GM12878 (cell line): Measurements from ENCODE around the gene ODF2L. TPM values are rescaled to one million over a fixed set of nuclear protein-coding genes. Genes with fewer than 3 reads are reported as not detected.

Source experiments
- ATAC-seq: fragments of 200-7000 bp; cut with Tn5 transposase; 3 replicates; pipeline ENCODE4 v1.9.1; 2020; ENCODE audit warnings: mild to moderate bottlenecking, moderate library complexity
- BruUV-seq: library from RNA; stranded (reverse); fragments of 400-500 nt; replicated peaks from 2 replicates; lab custom pipeline; 2021; lab: Mats Ljungman, UMichigan
- CTCF ChIA-PET: fragments of 300-600 bp; sonication (Branson Sonifier 250); formaldehyde crosslinking; extraction: SDS; loops from one replicate; lab custom pipeline; 2021; ENCODE audit warnings: inconsistent platforms; lab: Yijun Ruan, JAX
- POLR2A ChIA-PET: fragments of 350-600 bp; formaldehyde crosslinking; extraction: SDS; loops from one replicate; lab custom pipeline; 2021; ENCODE audit warnings: inconsistent platforms; lab: Charles Lee
- RAD21 ChIA-PET: fragments of 300-600 bp; sonication (Branson Sonifier 250); formaldehyde crosslinking; loops from one replicate; lab custom pipeline; 2023; ENCODE audit warnings: antibody characterized with exemption; ENCODE audit not compliant: unreplicated experiment; lab: Charles Lee
- SMC1A ChIA-PET: fragments of 300-600 bp; sonication (Branson Sonifier 250); formaldehyde crosslinking; loops from one replicate; lab custom pipeline; 2023; ENCODE audit not compliant: unreplicated experiment, uncharacterized antibody; lab: Charles Lee
- DNase-seq: peaks from one replicate; pipeline ENCODE4 v3.0.0-alpha.2; 2011; ENCODE audit warnings: low read depth, low spot score
- FAIRE-seq: peaks from 3 replicates; lab custom pipeline; 2011; peaks lifted over from hg19 to GRCh38; lab: Jason Lieb, UNC
- H2AFZ ChIP-seq: 2 replicates; pipeline ENCODE4 v1.6.0; 2011; ENCODE audit warnings: low read depth, low read length, control low read depth; ENCODE audit not compliant: control insufficient read depth
- H3K27ac ChIP-seq: 2 replicates; pipeline ENCODE4 v1.5.1; 2011; ENCODE audit warnings: control low read depth; ENCODE audit not compliant: control insufficient read depth, insufficient read depth
- H3K27me3 ChIP-seq, 2 experiments: replicated peaks in 1 of 2; 2 replicates each; pipeline versions ENCODE4 v1.6.0 to v1.6.1; 2011; ENCODE audit warnings: low read length in 1 of 2; ENCODE audit not compliant: control insufficient read depth in 2 of 2, insufficient read depth in 2 of 2
- H3K36me3 ChIP-seq, 2 experiments: 2 replicates each; pipeline ENCODE4 v1.5.1; 2011; ENCODE audit warnings: low read length in 1 of 2; ENCODE audit not compliant: control insufficient read depth in 2 of 2, insufficient read depth in 2 of 2
- H3K4me1 ChIP-seq: 2 replicates; pipeline ENCODE4 v1.6.1; 2011; ENCODE audit warnings: mild to moderate bottlenecking, low read length, moderate library complexity, mixed read lengths; ENCODE audit not compliant: control insufficient read depth, insufficient read depth
- H3K4me2 ChIP-seq: 2 replicates; pipeline ENCODE4 v1.6.0; 2011; ENCODE audit warnings: control low read depth; ENCODE audit not compliant: control insufficient read depth, insufficient read depth
- H3K4me3 ChIP-seq: fragments of 200-600 bp; sonication (generic); 2 replicates; pipeline ENCODE4 v1.5.1; 2016
- H3K79me2 ChIP-seq: 2 replicates; pipeline ENCODE4 v1.6.0; 2011; ENCODE audit warnings: low read length; ENCODE audit not compliant: control insufficient read depth, insufficient read depth
- H3K9ac ChIP-seq: 2 replicates; pipeline ENCODE4 v1.8.0; 2011; ENCODE audit warnings: low read length, control low read depth, mixed read lengths; ENCODE audit not compliant: control insufficient read depth, insufficient read depth
- H3K9me3 ChIP-seq: replicated peaks from 3 replicates; pipeline ENCODE4 v1.5.1; 2011; ENCODE audit warnings: mild to moderate bottlenecking, low read length; ENCODE audit not compliant: control insufficient read depth, insufficient read depth
- H4K20me1 ChIP-seq: 2 replicates; pipeline ENCODE4 v1.6.0; 2011; ENCODE audit not compliant: control insufficient read depth, insufficient read depth
- ATF7 ChIP-seq: fragments of 450-650 bp; IDR thresholded peaks from 2 replicates; pipeline ENCODE4 v1.6.1; 2016; ENCODE audit warnings: low read depth, mild to moderate bottlenecking
- CREB1 ChIP-seq: IDR thresholded peaks from 2 replicates; pipeline ENCODE4 v1.6.1; 2012; ENCODE audit warnings: low read depth, mild to moderate bottlenecking, inconsistent platforms
- CREM ChIP-seq: IDR thresholded peaks from 2 replicates; pipeline ENCODE4 v1.6.1; 2014; ENCODE audit warnings: antibody characterized with exemption, low read depth
- ETV6 ChIP-seq, 2 experiments: fragments of 450-650 bp in 1 of 2; IDR thresholded peaks in 1 of 2; conservative IDR thresholded peaks in 1 of 2; 2 replicates each; pipeline ENCODE4 v1.6.1; 2014; ENCODE audit warnings: antibody characterized with exemption in 1 of 2, borderline replicate concordance in 1 of 2, low read depth in 1 of 2, mild to moderate bottlenecking in 1 of 2, moderate library complexity in 1 of 2
- FOS ChIP-seq: IDR thresholded peaks from 3 replicates; pipeline ENCODE4 v1.6.1; 2011; ENCODE audit warnings: borderline replicate concordance; ENCODE audit not compliant: insufficient read length; ENCODE audit errors: extremely low read depth
- FOXK2 ChIP-seq: fragments of 450-650 bp; IDR thresholded peaks from 2 replicates; pipeline ENCODE4 v1.6.1; 2017; ENCODE audit warnings: mild to moderate bottlenecking, moderate library complexity
- IKZF2 ChIP-seq, 2 experiments: fragments of 450-650 bp; IDR thresholded peaks; 2 replicates each; pipeline ENCODE4 v1.6.1; 2017; ENCODE audit warnings: mild to moderate bottlenecking in 2 of 2, moderate library complexity in 2 of 2
- KLF5 ChIP-seq: fragments of 450-650 bp; IDR thresholded peaks from 2 replicates; pipeline ENCODE4 v1.6.1; 2014; ENCODE audit warnings: mild to moderate bottlenecking; ENCODE audit not compliant: partially characterized antibody
- PAX8 ChIP-seq: fragments of 450-650 bp; IDR thresholded peaks from 2 replicates; pipeline ENCODE4 v1.6.1; 2017; ENCODE audit warnings: mild to moderate bottlenecking, moderate library complexity
- POLR2AphosphoS2 ChIP-seq: IDR thresholded peaks from 2 replicates; pipeline ENCODE4 v1.6.1; 2011; ENCODE audit warnings: low read depth, mild to moderate bottlenecking, low read length, improper control_type of control experiment, moderate library complexity
- RBBP5 ChIP-seq: fragments of 200-600 bp; sonication (generic); conservative IDR thresholded peaks from 2 replicates; pipeline ENCODE4 v1.6.1; 2016
- RELA ChIP-seq: fragments of 450-650 bp; IDR thresholded peaks from 2 replicates; pipeline ENCODE4 v1.8.0; 2014; ENCODE audit warnings: borderline replicate concordance; ENCODE audit not compliant: partially characterized antibody
- SIX5 ChIP-seq: IDR thresholded peaks from 2 replicates; pipeline ENCODE4 v1.6.1; 2011; ENCODE audit warnings: mild to moderate bottlenecking, low read depth, low read length, moderate library complexity; ENCODE audit not compliant: severe bottlenecking
- STAT1 ChIP-seq: fragments of 450-650 bp; conservative IDR thresholded peaks from 2 replicates; pipeline ENCODE4 v1.6.1; 2014; ENCODE audit warnings: antibody characterized with exemption, mild to moderate bottlenecking
- TCF7 ChIP-seq: IDR thresholded peaks from 2 replicates; pipeline ENCODE4 v1.6.1; 2014; ENCODE audit warnings: antibody characterized with exemption, borderline replicate concordance
- in situ Hi-C: fragments of 300-500 bp; cut with MboI; formaldehyde crosslinking; loops from 9 replicates; pipeline ENCODE4 v1.14.3; 2018; ENCODE audit warnings: mixed read lengths
- intact Hi-C: fragments of 100-400 bp; cut with micrococcal nuclease; formaldehyde crosslinking; loops from one replicate; pipeline ENCODE4 v1.14.2; 2022; ENCODE audit not compliant: unreplicated experiment
- polyA plus RNA-seq, 11 experiments: library from polyadenylated mRNA; depleted of rRNA in 4 of 11; unstranded in 6 of 11; stranded (reverse) in 5 of 11; fragments of >200 nt; fragmentation: Nextera tagmentation in 4 of 11; fragmentation: Illumina TruSeq in 1 of 11; extraction: Ambion mirVana in 4 of 11; extraction: Trizol in 1 of 11; gene quantifications; 1 replicate in 1 of 11; 2 replicates in 10 of 11; pipeline versions ENCODE4 v1.2.1 to v1.2.3, GENCODE V29; 2011 to 2016; ENCODE audit warnings: inconsistent platforms in 2 of 11, missing spikeins in 2 of 11, low read depth in 1 of 11
- total RNA-seq, 4 experiments: library from RNA; depleted of rRNA in 3 of 4; stranded (reverse); fragments of >200 nt in 3 of 4; fragmentation: Illumina TruSeq in 1 of 4; extraction: Trizol in 1 of 4; gene quantifications; 2 replicates each; pipeline versions ENCODE4 v1.2.1 to v1.2.3, GENCODE V29; 2013 to 2021

ODF2L gene
- total and polyA plus RNA-seq, 10 of the 15 experiments (the other 5 are each of a cell fraction or from before 2014, with no cell fraction given): 10.4 to 29.5 (median 18.5) TPM

- Histone ChIP-seq H3K4me2 (no peak overlapping the region), H3K4me1 (no peaks in the 10 kb centered on the region), H3K9me3 (no peaks in the 10 kb centered on the region), H3K9ac (no peak overlapping the region), H3K27me3 (no peaks in the 10 kb centered on the region; a peak in 1 of 4 replicates), H3K4me3 (no peak overlapping the region), H3K79me2 (no peaks in the 10 kb centered on the region), H3K27ac (no peak overlapping the region), H2AFZ (no peak overlapping the region), H4K20me1 (no peaks in the 10 kb centered on the region), H3K36me3 (no peaks in the 10 kb centered on the region)
- FAIRE-seq (no peak), DNase-seq (no peak), ATAC-seq (no peak)
- intact Hi-C loops: no loop called here
- TF ChIP-seq FOXK2: no peak
- no peak for TF ChIP-seq STAT1
- TF ChIP-seq CREM: no peak
- TF ChIP-seq TCF7: no peak
- no peak for TF ChIP-seq POLR2AphosphoS2
- no peak for TF ChIP-seq FOS
- TF ChIP-seq KLF5: no peak
- TF ChIP-seq PAX8: no peak
- no peak for TF ChIP-seq IKZF2 (IDR thresholded peaks at IDR 0.05)
- TF ChIP-seq ATF7: no peak
- TF ChIP-seq RELA: no peak
- TF ChIP-seq CREB1: no peak
- TF ChIP-seq SIX5: no peak
- TF ChIP-seq RBBP5: no peak
- TF ChIP-seq ETV6 (conservative IDR thresholded peaks at IDR 0.05 in 1 of 2, IDR thresholded peaks at IDR 0.05 in 1 of 2; ENCODE audit: borderline replicate concordance in 1 of 2, low read depth in 1 of 2): no peak
- no TSS peak for BruUV-seq
- POLR2A ChIA-PET: no interaction called here
- RAD21 ChIA-PET: no interaction called here
- SMC1A ChIA-PET: no interaction called here
- in situ Hi-C loops: no loop called here
- CTCF ChIA-PET: no interaction called here
Observed at GRCh38 chr1:86434059-86434458, 37.9 kb upstream of the ODF2L start.
